Activated CD4-positive, alpha-beta T cell treated with anti-CD3 and anti-CD28 coated beads, Interleukin-2, amount 50 U/mL, for 24 hours (primary cell): ENCODE results near the gene SPAG16.

Experiments used
- DNase-seq, 2 donors: peaks; one replicate each; pipeline ENCODE4 v3.0.0-alpha.2; 2020; ENCODE audit warnings: low read depth in 1 of 2, low spot score in 1 of 2

The SPAG16 gene

DNA sequence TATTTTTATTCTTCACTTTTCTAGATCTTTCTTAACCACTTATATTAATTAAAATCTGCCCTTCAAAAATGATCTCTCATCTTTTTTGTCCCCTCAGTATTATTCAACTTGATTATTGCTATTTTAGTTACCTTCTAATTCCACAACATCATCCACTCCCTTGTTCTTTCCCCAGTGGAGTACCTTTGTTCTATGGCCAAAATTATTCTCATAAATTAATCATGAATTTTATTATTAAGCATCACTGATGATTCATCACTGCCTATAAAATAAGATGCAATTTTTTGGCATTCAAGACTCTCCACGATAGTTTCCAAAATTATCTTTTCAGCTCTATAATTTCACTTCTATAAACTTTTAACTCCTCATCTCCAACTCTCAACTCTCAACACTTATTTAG is 505.7 kb downstream of the SPAG16 start:
- no peak for DNase-seq

DNA sequence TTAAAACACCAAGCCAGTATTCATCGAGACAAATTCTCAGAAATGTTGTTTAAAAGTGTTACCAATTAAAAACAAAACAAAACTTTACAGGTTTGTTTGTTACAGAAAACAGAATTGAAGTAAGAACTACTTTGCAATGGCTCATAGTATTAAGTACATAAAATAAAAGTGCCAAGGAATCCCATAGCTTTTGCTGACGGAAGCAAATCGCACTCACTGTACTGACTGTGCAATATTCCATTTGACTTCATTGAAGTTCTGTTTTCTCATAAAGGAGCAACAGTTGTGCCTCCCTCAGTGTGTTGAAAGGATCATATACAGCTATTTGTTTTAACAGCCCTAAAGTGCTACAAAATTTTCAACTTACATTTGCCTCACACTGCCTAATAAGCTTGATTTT is 507.8 kb downstream of the SPAG16 start:
- DNase-seq = no peak

DNA sequence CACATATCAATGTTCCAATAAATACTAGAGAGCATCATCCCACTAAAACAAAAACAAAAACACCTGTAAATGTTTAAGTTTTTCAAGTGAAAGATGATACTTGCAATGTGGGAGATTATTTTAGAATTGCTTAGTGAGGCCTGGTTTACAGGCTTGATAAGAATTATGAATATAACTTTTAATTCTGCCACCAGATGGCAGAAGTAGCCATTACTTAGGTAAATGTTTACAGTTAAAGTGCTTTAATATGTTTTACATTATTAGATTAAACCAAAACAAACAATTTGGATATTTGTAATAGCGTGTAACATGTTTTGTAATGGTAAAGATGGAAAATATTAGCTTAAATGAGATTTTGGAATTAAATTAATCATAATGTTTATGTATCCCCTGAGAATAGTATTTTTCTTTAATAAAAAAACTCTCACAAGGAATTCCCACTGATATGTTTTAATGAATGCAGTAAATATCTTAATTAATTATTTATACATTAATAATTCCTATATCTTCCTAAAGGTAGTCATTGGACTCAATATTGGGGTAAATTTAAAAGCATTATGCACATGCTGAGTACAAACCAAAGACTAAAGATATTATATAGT is 522.0 kb downstream of the SPAG16 start:
- no peak for DNase-seq

DNA sequence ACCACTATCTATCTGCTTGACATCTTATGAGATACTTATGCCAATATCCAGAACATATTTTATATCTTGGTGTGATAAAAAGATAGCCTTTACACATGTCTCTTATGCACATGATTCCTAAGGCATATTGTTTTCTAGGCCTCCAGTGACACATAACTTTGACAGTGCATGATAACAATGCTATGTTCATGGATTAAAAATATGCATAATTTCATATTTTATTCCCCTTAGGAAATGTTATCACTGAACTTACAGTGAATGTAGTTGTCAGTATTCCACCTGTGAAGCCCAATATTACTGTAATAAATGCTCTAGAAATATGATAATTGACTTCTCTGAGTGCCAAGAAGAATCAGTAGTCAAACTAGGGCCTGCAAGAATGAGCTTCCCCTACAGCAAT is 532.3 kb downstream of the SPAG16 start:
- no peak for DNase-seq

DNA sequence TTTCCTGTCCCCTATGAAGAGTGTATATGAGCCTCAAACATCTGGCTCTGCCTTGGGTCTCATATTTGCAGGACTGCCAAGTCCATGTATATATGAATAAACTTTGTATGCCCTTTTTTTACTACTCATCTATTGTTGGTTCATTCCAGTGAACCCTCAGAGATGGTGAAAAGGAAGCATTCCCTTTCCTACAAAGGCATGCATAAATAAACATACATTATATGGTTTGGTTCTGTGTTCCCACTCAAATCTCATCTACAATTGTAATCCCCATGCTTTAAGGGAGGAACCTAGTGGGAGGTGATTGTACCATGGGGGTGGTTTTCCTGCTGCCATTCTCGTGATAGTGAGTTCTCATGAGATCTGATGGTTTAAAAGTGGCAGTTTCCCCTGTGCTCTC is 534.2 kb downstream of the SPAG16 start:
- DNase-seq = no peak

DNA sequence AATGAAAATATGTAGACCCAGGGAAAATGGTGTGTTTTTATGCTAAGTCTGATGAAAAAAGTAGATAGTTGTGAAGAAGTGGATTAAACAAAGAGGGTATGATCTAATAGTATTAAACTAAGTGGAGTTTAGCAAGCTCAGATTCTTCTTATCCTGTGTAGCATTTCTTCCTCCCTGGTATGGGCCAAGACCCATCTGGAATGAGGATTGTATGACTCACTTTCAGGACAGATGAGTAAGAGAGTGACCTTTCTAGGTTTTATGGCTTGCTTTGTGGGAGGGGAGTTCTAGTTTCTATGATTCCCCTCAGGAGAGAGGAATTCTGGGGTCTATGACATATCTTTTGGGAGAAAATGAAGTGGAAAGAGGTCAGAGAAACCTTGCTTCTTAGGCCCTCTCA is 550.1 kb downstream of the SPAG16 start:
- no peak for DNase-seq

DNA sequence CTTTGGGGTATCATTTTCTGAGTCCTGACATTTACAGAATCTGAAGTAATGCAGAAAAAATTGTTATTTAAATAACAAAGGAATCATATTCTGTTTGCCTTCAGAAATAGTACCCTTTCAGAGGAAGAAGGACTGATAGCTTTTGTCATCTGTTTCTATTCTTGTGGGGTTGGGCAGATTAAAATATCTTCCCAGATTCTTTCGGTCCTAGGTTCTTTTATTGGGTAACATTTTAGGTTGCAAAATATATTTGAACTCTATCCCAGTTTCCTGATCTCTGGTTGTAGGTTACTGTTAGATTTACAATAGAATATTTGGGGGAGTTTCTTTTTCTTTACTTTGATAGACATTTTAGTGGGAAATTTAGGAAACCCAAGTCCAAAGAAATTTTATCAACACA is 550.5 kb downstream of the SPAG16 start:
- no peak for DNase-seq

DNA sequence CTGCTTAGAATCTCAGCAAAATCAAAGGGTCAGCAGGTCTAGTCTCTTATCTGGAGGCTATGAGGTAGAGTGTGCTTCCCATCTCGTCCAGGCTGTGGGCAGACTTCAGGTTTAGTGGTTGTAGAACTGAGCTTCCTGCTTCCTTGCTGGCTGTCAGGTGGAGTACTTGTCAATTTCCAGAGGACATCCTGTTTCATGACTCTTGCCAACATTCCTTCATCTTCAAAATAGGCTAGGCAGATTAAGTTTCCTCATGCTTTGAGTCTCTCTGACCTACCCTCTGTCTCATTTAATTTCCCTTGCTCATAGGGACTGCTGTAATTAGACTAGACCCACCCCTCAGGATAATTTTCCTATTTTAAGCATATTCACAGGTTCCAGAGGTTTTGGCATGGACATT is 562.6 kb downstream of the SPAG16 start:
- DNase-seq = no peak

DNA sequence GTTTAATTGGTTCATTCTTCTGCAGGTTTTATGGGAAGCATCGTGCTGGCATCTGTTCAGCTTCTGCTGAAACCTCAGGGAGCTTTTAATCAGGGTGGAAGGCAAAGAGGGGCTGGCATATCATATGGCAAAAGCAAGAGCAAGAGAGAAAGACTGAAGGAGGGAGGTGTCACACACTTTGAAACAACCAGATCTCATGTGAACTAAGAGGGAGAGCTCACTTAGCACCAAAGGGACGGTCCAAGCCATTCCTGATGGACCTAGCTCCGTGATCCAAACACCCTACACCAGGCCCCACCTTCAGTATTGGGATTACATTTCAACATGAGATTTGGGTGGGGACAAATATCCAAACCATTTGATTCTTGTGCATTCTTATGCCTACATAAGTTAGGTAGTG is 563.1 kb downstream of the SPAG16 start:
- DNase-seq = no peak

DNA sequence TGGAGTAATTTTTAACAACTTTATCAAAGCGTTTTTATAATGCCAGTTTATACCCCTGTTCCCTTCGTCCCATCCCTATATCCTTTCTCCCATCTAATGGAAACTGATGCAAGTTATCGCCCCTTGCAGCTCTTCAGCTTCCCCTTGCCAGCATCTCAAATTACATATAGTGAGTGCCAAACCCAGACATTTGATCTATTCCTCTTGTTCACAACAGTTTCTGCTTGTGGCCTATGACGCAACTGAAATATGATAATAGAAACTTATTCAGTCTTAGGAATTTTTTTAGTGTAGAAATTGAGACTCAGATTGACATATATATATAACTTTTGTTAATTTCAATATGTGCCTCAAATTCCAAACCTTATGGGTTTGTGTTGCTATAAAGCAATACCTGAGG is 564.4 kb downstream of the SPAG16 start:
- no peak for DNase-seq

DNA sequence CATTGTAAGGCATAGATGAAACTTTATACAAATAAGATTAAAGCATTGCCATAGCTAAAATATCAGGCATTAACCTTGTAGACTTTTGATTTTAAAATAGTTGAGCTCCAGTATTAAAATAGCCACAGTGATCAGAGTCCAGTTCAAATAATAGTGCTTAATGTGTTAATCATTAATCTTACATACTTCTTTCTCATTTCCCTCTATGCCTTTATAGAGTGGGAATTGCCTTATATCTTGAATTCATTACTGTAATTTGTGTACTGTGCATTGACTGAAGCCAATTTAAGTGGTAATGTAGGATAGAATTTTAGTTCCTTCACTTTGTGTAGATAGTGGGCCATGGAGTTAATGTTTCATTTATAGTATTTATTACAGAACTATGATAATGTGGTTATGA is 577.4 kb downstream of the SPAG16 start:
- DNase-seq = no peak

DNA sequence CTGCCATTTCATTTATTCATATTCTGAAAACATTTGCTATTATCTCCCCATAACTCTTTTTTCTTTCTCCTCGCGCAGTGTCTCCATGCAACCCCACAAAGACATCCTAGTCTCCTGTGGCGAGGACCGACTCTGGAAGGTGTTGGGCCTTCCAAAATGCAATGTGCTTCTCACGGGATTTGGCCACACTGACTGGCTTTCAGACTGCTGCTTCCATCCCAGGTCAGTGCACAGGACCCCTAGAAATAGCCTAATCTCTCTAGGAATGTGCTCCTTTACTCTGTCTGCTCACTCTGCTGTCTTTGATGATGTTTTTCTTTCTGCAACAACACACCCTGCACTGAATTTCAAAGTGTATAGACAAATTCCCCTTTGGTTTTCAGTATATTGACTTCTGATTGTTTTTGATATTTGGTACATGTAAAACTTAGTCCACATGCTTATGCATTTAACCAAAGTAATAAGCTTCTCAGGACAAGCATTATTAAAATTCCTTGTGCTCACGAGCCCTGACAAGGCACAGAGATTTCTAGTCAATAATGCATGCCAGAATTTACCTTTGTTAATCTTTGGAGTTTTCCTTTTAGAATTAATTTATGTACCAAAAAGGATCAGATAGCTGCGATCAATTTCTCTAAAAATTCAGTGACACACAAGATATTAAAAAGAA is 578.3 kb downstream of the SPAG16 start:
- no peak for DNase-seq

DNA sequence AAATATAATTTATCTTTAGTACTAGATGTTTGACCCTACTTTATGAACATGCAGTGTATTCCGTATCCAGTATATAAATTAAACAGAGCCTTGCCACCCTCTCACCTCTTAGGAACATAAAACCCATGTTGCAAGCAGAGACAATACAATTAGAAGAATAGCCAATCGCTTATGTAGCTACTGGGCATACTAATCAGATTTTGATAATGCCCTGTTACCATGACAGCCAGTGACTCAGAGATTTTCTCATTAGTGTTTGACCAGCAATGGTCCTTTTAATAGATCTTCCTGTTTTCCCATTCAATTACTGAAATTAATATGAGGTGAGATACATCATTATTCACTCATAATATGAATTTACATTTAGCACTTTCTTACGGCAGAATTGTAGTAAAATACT is 579.3 kb downstream of the SPAG16 start:
- DNase-seq = no peak

DNA sequence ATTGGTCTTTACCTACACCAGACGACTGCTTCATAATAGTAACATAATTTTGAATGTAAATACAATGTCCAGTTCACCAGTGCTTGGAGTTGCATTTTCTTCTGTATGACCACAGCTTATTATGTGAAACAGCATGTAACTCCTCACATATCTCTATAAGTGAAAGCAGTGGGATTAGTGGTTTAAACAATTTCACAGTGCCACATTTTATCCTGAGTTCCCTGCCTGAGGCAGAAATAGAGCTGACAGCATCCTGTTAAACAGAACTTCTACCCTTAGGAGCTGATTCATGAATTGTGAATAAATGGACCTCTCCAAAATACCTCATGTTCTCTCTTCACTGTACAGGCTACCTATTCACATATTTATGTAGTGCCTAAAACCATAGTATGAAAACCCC is 584.3 kb downstream of the SPAG16 start:
- no peak for DNase-seq

DNA sequence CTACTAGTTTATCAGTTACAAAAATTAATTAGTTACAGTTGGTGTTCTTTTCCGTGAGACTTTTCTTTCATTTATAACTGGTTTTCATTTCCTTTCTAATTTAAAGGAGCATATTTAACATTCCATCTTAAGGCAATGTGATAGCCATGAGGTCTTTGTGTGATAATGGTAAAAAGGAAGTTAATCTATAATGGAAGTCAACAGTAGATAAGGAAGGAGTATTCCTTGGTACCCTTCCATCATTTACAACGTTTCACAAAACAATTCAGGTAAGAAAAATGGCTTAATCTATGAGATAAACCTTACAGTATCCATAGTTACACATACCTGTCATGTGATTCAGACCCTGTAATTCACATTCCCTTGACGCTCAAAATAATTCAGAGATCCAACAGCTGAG is 601.2 kb downstream of the SPAG16 start:
- no peak for DNase-seq

DNA sequence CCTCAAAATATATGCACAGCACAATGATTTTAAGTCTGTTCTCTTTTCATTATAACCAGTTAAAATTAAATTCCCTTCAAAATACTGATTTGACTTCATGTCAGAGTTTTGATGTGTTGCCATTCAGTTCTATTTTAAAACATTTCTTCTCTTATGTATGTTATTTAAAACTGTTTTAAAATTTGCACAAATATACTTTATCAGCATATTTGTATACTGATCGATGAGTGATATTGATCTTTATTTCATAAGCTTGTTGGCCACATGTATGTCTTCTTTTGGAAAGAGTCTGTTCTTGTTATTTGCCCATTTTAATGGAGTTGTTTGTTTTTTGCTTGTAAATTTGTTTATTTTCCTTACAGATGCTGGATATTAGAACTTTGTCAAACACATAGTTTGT is 630.2 kb downstream of the SPAG16 start:
- no peak for DNase-seq

DNA sequence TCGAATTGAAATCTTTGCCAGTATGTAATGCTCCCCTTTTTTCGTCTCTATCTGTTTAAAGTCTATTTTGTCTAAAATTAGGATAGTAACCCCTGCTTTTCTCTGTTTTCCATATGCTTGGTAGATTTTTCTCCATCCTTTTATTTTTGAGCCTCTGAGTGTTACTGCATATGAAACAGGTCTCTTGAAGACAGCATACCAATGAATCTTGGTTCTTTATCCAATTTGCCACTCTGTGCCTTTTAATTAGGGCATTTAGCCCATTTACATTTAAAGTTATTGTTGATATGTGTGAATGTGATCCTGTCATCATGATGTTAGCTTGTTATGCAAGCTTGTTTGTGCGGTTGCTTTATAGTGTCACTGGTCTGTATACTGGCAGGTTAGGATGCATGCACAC is 635.8 kb downstream of the SPAG16 start:
- no peak for DNase-seq

DNA sequence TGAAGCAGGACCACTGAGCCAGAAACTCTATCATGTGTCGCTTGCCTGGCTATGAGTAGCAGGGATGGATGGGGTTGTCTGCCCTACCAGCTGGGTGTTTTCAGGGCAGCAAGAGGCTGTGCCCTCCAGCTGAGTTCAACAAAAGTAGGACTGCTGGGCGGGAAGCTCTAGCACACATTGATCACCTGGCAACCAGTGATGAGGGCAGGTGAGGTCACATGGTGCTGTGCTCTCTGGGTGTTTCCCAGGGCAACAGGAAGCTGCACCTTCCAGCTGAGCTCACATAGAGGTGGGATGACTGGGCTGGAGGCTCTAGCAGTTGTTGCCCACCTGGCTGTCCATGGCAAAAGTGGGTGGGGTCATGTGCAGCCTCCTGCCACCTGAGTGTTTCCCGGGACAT is 639.3 kb downstream of the SPAG16 start:
- DNase-seq = no peak

DNA sequence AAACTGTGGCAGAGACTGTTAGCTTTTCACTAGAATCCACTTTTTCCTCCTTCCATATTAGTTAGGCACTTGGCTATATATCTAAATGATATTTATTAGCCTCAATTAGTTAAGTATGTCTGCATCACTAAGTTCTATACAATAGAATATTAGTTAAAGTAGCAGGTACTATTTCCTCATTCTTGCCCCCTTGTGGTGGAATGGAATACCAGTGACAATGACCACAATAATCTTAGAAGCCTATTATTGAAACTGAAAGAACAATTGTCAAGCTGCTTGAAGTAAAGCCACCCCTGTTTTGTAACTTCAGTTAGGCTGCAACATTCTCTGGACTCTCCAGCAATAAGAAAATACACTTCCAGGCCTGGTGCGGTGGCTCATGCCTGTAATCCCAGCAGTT is 650.3 kb downstream of the SPAG16 start:
- DNase-seq = no peak

DNA sequence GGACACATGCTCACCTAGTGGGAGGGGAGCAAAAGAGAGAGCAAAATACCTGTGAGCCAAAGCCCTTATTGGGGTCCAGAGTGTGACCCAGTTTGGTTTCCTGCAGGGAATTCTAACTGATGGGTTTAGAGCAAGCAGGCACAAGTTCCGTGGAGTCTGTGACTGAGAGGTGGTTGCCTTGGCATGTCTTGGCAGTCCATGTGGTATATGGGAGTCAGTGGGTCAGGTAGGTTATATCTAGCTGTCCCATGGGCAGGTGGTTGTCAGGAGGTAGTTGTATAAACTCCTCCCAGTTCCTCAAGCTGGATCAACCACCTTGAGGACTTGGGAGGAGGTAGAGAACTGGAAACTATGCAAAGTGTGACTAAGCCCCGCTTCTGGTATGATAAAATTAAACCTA is 673.8 kb downstream of the SPAG16 start:
- DNase-seq = no peak

DNA sequence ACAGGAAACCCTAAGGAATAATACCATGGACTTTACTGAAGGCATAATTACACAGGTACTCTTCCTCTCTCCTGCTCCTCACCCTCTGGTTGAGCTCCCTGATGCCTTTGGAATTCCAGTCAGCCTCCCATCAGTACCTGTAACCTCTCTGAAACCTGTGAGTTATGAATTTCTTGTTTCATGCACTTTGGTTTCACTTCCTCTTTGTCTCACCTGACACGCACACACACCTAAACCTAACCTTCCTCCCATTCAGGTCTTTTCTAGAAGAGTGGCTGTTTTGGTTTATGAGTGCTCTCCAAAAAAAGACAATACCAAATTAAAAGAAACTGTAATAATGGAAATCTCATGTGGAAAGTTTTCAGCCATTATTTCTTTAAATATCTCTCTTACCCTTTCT is 675.3 kb downstream of the SPAG16 start:
- no peak for DNase-seq

DNA sequence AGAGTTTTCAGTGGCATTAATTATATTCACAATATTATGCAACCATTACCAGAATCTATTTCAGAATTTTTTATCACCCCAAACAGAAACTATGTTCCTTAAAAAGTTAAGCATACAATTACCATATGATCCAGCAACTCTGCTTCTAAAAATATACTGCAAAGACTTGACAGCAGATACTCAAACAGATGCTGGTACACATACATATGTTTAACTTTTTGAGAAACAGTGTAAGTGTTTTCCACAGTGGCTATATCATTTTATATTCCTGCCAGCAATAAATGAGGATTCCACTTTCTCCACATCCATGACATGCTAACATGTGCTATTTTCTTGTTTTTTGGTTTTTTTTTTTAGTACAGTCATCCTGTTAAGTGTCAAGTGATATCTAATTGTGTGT is 687.3 kb downstream of the SPAG16 start:
- no peak for DNase-seq

DNA sequence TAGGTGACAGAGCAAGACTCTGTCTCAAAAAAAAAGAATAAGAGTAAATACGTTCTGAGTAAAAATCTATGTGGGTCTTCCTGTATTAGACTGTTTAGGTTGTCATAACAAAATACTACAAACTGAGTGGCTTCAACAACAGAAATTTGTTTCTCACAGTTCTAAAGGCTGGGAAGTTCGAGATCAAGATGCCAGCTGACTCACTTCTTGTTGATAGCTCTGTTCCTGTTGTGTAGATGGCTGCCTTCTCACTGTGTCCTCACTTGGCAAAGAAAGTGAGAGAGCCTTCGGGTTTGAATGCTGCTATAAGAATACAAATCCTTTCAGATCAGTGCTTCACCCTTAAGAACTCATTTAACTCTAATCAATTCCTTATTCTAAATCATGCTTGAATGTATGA is 696.6 kb downstream of the SPAG16 start:
- no peak for DNase-seq
